ENCODE data around the gene MMEL1.
"Not testable (repeated sequence)": the region's sequence is repeated elsewhere in the genome, so short reads cannot be mapped to it uniquely, and the experiment has no call there.

The MMEL1 gene

GRCh38 chr1:2575801-2576663, 56.8 kb downstream of the MMEL1 start:
- no peak for DNase-seq (ENCODE audit: low read depth, low spot score)

- no peak for DNase-seq (ENCODE audit: low read depth, low spot score)
Measured at GRCh38 chr1:2574350-2574749, 58.5 kb downstream of the MMEL1 start.

- no peak for DNase-seq (ENCODE audit: low read depth, low spot score)
Measured at GRCh38 chr1:2573250-2573920, 59.4 kb downstream of the MMEL1 start.

- DNase-seq (ENCODE audit: low read depth, low spot score): no peak
Measured at GRCh38 chr1:2571348-2571747, 61.5 kb downstream of the MMEL1 start.

GRCh38 chr1:2570332-2570731, 62.5 kb downstream of the MMEL1 start:
- DNase-seq (ENCODE audit: low read depth, low spot score): no peak

GRCh38 chr1:2569703-2570102, 63.1 kb downstream of the MMEL1 start:
- not testable (repeated sequence) for DNase-seq (ENCODE audit: low read depth, low spot score)

GRCh38 chr1:2569060-2569459, 63.8 kb downstream of the MMEL1 start:
- DNase-seq (ENCODE audit: low read depth, low spot score): no peak

GRCh38 chr1:2568187-2568816, 64.5 kb downstream of the MMEL1 start:
- not testable (repeated sequence) for DNase-seq (ENCODE audit: low read depth, low spot score)

- DNase-seq (ENCODE audit: low read depth, low spot score): no peak
Measured at GRCh38 chr1:2567083-2567679, 65.6 kb downstream of the MMEL1 start.

GRCh38 chr1:2566101-2567045, 66.4 kb downstream of the MMEL1 start:
- no peak for DNase-seq (ENCODE audit: low read depth, low spot score)

- DNase-seq (ENCODE audit: low read depth, low spot score): no peak
Measured at GRCh38 chr1:2564815-2565374, 67.9 kb downstream of the MMEL1 start.

GRCh38 chr1:2564006-2564814, 68.6 kb downstream of the MMEL1 start:
- DNase-seq (ENCODE audit: low read depth, low spot score): no peak

- no peak for DNase-seq (ENCODE audit: low read depth, low spot score)
Measured at GRCh38 chr1:2563205-2563604, 69.6 kb downstream of the MMEL1 start.

GRCh38 chr1:2561898-2562895, 70.6 kb downstream of the MMEL1 start:
- DNase-seq (ENCODE audit: low read depth, low spot score): no peak

GRCh38 chr1:2561446-2561845, 71.4 kb downstream of the MMEL1 start:
- no peak for DNase-seq (ENCODE audit: low read depth, low spot score)

GRCh38 chr1:2560299-2561073, 72.3 kb downstream of the MMEL1 start:
- no peak for DNase-seq (ENCODE audit: low read depth, low spot score)

- no peak for DNase-seq (ENCODE audit: low read depth, low spot score)
Measured at GRCh38 chr1:2559509-2560298, 73.1 kb downstream of the MMEL1 start.
